H1 (cell line): ENCODE measurements around the gene GJC2. TPM values are rescaled to one million over a fixed set of nuclear protein-coding genes. Genes with fewer than 3 reads are reported as not detected.

Experiments used
- CHD2 ChIP-seq: IDR thresholded peaks from 2 replicates; pipeline ENCODE4 v1.6.1; 2012; ENCODE audit warnings: low read length, improper control_type of control experiment
- EP300 ChIP-seq, 2 experiments: IDR thresholded peaks; 1 replicate in 1 of 2; 2 replicates in 1 of 2; pipeline ENCODE4 v1.6.1; 2011 to 2012; ENCODE audit warnings: low read depth in 2 of 2, low read length in 2 of 2, mild to moderate bottlenecking in 2 of 2, borderline replicate concordance in 1 of 2, inconsistent platforms in 1 of 2, moderate library complexity in 1 of 2
- HDAC2 ChIP-seq, 2 experiments: fragments of 300-600 bp in 1 of 2; sonication (generic) in 1 of 2; IDR thresholded peaks; 2 replicates each; pipeline ENCODE4 v1.6.1; 2011 to 2012; ENCODE audit warnings: low read depth in 2 of 2, low read length in 2 of 2, mild to moderate bottlenecking in 2 of 2, moderate library complexity in 2 of 2, borderline replicate concordance in 1 of 2, inconsistent platforms in 1 of 2
- KDM1A ChIP-seq: fragments of 200-600, 300-600 bp; sonication (generic); IDR thresholded peaks from 2 replicates; pipeline ENCODE4 v1.7.1; 2016; ENCODE audit warnings: mild to moderate bottlenecking, low read length, borderline replicate concordance
- RNF2 ChIP-seq: fragments of 200-900, 300-1000 bp; sonication (generic); IDR thresholded peaks from 2 replicates; pipeline ENCODE4 v1.7.1; 2016; ENCODE audit warnings: borderline replicate concordance, low read depth, mild to moderate bottlenecking, antibody characterized with exemption, low read length; ENCODE audit not compliant: poor library complexity, severe bottlenecking; ENCODE audit errors: missing control alignments
- SRF ChIP-seq: IDR thresholded peaks from 2 replicates; pipeline ENCODE4 v1.6.1; 2011; ENCODE audit warnings: mild to moderate bottlenecking, low read depth, low read length, moderate library complexity
- polyA plus RNA-seq, 7 experiments: library from polyadenylated mRNA; depleted of rRNA in 3 of 7; stranded (reverse) in 5 of 7; unstranded in 2 of 7; fragments of >200 nt in 5 of 7; fragments of 200-250 nt in 2 of 7; gene quantifications; 1 replicate in 5 of 7; 2 replicates in 1 of 7; 4 replicates in 1 of 7; pipeline versions ENCODE4 v1.2.1 to v1.2.3, GENCODE V29; 2011 to 2013; ENCODE audit warnings: missing spikeins in 2 of 7, mixed read lengths in 2 of 7
- total RNA-seq: library from RNA; stranded (reverse); fragmentation: NEBNext Ultra II Directional; extraction: Animal tissue kit (Norgen Biotek cat#: 25700); gene quantifications from 2 replicates; pipeline ENCODE4 v1.2.1, GENCODE V29; 2021

The GJC2 gene
- total and polyA plus RNA-seq, 2 of the 8 experiments (the other 6 are each of a cell fraction or from before 2014, with no cell fraction given) = 0.17 to 0.54 TPM

DNA sequence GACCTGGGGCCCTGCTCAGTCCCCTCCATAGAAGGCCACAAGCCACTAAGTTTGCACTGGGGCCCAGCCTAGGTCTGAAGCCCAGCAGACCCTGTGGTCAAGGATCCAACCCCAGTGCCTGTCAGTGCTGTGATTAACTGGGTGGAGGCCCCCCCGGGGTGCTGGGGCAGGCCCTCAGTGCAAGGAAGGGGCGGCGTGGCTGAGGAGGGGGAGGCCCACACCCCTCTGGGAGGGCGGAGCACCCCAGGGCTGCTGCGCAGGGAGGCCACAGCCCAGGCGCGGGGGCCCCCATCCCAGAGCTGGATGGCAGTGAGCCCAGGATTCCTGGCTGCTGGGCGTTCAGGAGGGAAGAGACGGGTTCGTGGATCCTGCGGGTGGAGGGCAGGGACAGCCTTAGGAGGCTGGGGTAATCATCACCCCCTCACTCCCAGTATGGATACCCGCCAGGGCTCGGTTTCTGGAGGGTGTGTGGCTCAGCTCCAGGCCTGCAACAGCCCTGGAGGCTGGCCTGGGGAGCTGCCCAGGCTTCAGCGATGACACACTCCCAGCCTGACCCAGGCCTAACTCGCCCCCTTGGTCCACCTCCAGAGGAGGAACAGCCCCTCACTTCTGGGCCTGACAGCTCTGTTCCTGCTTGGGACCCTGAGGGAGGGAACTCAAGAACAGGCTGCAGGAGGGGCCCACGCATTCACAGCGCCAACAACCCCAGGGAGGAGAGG lies 890 bp downstream of the GJC2 start (continued):
- TF ChIP-seq EP300 (IDR thresholded peaks at IDR 0.05; ENCODE audit: borderline replicate concordance in 1 of 2, low read depth in 2 of 2, low read length in 2 of 2) = no peak
- no peak for TF ChIP-seq HDAC2 (IDR thresholded peaks at IDR 0.05; ENCODE audit: borderline replicate concordance in 1 of 2, low read depth in 2 of 2, low read length in 2 of 2)
- TF ChIP-seq CHD2 = no peak
- TF ChIP-seq KDM1A = no peak
- no peak for TF ChIP-seq SRF
- TF ChIP-seq RNF2 = no peak
